GM23248 (cell line): ENCODE measurements around the gene STARD4.

Source experiments
- EZH2 ChIP-seq: fragments of 200-600 bp; sonication (generic); IDR thresholded peaks from 2 replicates; pipeline ENCODE4 v1.6.1; 2018; ENCODE audit warnings: antibody characterized with exemption, mild to moderate bottlenecking; ENCODE audit not compliant: insufficient read depth, poor library complexity, severe bottlenecking
- EZH2phosphoT487 ChIP-seq: fragments of 200-600 bp; sonication (generic); IDR thresholded peaks from 2 replicates; pipeline ENCODE4 v1.6.1; 2018; ENCODE audit warnings: antibody characterized with exemption, moderate library complexity, mild to moderate bottlenecking, low read depth; ENCODE audit not compliant: insufficient read depth

- TF ChIP-seq EZH2 (no peak), EZH2phosphoT487 (no peak)
Observed at GRCh38 chr5:111511831-111512374, 432 bp downstream of the STARD4 start.
